ELF-1 (cell line): ENCODE results near the gene ZNF343.

ENCODE experiments used
- DNase-seq: peaks from one replicate; pipeline ENCODE4 v3.0.0-alpha.2; 2016; ENCODE audit warnings: low read depth, low spot score

Gene ZNF343

GRCh38 chr20:2473516-2473915, 35.2 kb downstream of the ZNF343 start:
- no peak for DNase-seq

- peak; percentile 98 for DNase-seq
These were observed 38.1 kb downstream of the ZNF343 start, which contains the start of gene SNRPB for GRCh38 chr20:2470423-2471193. TSS of gene SNRPB (minus strand) at chr20:2470789. CDS start at chr20:2470690, 99 bp downstream.

GRCh38 chr20:2469991-2470422, 38.7 kb downstream of the ZNF343 start:
- peak; percentile 51 for DNase-seq

- no peak for DNase-seq
These were observed 39.9 kb downstream of the ZNF343 start for GRCh38 chr20:2468581-2469407.

GRCh38 chr20:2467412-2467811, 41.3 kb downstream of the ZNF343 start:
- no peak for DNase-seq

- no peak for DNase-seq
These were observed 43.6 kb downstream of the ZNF343 start for GRCh38 chr20:2465100-2465499.

- peak; percentile 48 for DNase-seq
These were observed 44.9 kb downstream of the ZNF343 start for GRCh38 chr20:2463616-2464365.

GRCh38 chr20:2462484-2462883, 46.2 kb downstream of the ZNF343 start:
- no peak for DNase-seq

GRCh38 chr20:2460752-2461424, 47.8 kb downstream of the ZNF343 start:
- no peak for DNase-seq

GRCh38 chr20:2459981-2460751, 48.5 kb downstream of the ZNF343 start:
- no peak for DNase-seq

GRCh38 chr20:2458919-2459499, 49.7 kb downstream of the ZNF343 start:
- DNase-seq, result no peak

GRCh38 chr20:2455771-2456497, 52.8 kb downstream of the ZNF343 start:
- DNase-seq, result no peak

GRCh38 chr20:2453792-2454191, 54.9 kb downstream of the ZNF343 start:
- no peak for DNase-seq

GRCh38 chr20:2451939-2452732, 56.6 kb downstream of the ZNF343 start:
- DNase-seq, result peak; percentile 83

- DNase-seq, result no peak
These were observed 57.3 kb downstream of the ZNF343 start for GRCh38 chr20:2451422-2451821.

GRCh38 chr20:2449386-2449785, 59.3 kb downstream of the ZNF343 start:
- no peak for DNase-seq

GRCh38 chr20:2446845-2447244, 61.9 kb downstream of the ZNF343 start:
- no peak for DNase-seq
